GM19438 (cell line): Measurements from ENCODE around the gene RAP2C.

ENCODE experiments used
- ATAC-seq: cut with Tn5 transposase; IDR thresholded peaks from one replicate; pipeline ENCODE4 v1.9.1; 2021; ENCODE audit warnings: low read depth; ENCODE audit not compliant: unreplicated experiment

RAP2C gene

DNA sequence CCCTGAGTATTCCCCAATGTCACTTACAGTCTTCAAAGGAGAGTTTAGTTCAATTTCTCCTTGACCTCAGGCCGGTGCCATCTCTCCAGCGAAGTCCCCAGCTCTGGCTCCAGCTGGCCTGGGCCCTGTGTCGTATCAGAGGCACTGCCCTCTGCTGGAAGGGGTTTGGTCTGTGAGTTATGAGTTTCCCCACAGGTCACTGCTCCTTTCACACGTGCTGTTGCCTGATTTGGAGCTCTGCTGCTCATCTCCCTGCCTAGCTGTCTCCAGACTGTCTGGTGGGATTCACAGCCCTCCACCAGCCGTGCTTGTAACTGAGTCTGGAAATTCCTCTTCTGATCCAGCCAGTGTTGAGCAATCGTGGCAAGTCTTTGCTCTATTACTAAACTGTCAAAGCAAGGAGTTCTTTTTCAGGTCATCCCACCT lies at the start of gene RAP2C:
Gene RAP2C (minus strand): TSS at position 105 of the 426 bp plus-strand sequence. CDS start 2,179 bp downstream, outside the sequence.
- ATAC-seq, result peak; percentile 38

DNA sequence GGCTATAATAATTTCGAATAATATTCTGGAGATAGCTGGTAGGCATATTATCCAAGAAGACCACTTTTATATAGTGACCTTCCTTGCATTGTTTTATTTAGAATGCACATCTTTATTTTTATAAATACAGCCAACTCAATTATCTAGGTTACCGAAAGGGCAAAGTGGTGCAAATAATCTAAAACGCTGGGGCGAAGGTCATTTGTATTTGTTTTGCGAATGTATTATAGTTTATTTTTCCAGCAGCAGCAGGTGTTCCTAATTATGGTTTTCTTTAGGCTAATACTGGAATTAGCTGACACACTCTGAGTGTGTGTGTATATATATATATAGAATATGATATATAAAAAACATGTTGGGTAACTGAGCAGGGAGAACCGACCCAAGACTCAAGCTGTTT lies 48.1 kb upstream of the RAP2C start:
- no peak for ATAC-seq

DNA sequence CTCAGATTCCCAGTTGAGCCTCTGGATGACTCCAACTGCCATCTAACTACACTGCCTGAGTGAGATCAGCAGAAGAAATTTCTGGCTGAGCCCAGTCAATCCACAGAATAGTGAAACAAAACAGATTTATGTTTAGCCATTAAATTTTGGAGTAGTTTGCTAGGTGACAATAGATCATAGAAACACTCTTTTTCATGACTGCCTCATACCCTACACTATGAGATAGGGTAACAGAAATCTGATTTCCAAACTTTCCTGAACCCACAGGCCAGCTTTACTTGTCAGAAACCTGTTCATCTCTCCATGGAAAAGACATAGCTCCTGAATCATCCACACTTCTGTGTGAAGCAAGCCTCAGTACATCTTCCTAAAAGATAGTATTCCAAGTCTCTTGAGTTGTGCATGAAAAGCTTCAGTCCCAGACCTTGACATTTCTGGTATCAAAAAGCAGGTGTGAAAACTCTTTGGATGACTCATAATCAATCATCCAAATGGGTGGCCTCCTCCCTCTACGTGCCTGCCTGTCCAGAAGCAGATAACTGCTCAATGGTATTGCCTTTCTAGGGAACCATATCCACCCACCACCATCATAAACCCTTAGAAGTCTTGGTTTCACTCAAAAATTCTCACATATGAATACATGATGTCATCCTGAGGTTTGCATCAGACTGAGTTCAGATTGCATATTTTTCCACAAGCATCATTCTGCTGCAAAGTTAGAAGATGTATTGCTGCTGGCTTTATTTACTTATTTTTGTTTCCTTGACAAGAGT lies 47.5 kb upstream of the RAP2C start:
- ATAC-seq, result no peak

DNA sequence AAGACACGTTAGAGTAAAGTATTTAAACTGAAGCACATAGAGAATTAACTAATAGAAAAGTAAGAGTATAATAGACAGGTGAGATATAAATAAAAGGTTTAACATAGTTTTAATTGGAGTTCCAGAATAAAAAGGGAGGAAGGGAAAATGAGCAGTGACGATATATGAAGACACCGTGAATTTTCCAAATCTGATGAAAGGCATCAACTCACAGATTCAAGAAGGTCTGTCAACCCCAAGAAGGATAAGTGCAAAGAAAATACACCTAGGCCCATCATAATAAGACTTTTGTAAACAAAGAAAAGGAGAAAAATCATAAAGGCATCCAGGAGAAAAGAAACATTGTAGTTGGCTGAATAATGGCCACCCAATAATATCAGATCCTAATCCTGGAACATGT lies 43.9 kb upstream of the RAP2C start:
- ATAC-seq, result no peak

DNA sequence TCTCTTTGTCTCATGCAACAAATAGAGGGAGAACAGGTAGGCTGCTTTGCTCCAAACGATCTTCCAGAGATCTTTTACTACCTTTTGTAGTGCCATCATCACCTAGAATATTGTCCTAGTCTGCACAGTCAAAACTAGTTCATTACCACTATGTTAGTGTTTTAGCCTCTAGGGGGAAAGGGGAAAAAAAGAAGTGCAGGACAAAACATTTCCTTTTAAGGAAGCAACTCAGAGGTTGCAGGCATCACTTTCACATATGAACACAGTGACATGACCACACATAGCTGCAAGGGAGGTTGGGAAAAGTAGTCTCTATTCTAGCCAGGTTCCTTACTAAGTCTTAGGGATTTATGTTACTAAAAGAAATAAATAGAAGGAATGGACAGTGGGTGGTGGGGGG lies 39.3 kb upstream of the RAP2C start:
- ATAC-seq, result no peak

DNA sequence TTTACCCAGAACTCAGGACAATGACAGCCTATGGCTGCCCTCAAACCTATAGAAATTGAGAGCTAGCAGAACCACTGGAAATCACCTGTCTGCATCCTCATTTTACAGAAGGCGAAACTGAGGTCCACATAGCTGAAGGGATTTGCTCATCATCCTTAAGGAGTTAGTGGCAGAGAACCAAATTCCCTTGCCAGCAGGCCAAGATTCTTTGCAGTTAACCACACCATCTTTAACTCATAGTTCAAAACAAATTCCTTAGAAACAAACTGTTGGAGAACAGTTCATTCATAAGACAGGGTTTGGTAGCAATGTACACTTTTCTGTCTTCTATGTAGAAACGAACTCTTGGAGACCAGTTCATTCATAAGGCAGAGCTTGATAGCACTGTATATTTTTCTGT lies 37.9 kb upstream of the RAP2C start:
- no peak for ATAC-seq

DNA sequence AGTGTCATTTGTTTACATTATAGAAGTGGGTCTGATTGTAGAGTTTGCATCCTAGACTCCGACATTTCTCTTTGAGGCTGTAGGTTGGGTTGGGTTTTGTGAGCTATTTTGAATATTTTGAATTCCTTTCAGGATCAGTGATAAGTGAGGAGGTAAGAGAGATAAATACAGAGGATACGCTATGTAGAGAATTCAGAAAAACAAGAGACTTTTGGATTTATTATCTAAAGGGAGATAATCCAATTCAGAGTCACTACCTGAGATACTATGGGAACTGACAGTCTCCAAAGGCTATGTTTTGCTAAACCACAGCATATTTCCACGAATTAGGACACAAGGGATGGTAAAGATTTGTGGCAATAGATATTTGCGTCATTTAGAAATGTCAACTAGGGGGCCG lies 16.9 kb upstream of the RAP2C start:
- no peak for ATAC-seq

DNA sequence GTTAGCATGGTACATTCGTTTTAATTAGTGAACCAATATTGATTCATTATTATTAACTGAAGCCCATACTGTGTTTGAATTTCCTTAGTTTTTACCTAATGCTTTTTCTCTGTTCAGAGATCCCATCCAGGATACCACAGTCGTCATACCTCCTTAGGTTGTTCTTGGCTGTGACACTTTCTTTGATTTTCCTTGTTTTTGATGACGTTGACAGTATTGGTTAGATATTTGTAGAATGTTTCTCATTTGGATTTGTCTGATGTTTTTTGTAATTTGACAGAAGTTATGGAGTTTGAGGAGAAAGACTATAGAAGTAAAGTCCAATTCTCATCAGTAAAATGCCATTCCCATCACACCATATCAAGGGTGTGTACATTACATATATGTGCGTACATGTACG lies 16.2 kb upstream of the RAP2C start:
- ATAC-seq, result no peak

DNA sequence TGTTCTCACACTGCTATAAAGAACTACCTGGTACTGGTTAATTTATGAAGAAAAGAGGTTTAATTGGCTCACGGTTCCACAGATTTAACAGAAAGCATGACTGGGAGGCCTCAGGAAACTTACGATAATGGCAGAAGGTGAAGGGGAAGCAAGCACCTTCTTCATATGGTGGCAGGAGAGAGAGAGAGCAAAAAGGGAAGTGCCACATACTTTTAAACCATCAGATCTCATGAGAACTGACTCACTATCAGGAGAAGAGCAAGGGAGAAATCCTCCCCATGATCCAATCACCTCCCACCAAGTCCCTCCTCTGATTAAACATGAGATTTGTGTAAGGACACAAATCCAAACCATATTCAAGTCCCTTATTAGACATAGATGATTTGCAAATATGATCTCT lies 12.3 kb upstream of the RAP2C start:
- no peak for ATAC-seq

DNA sequence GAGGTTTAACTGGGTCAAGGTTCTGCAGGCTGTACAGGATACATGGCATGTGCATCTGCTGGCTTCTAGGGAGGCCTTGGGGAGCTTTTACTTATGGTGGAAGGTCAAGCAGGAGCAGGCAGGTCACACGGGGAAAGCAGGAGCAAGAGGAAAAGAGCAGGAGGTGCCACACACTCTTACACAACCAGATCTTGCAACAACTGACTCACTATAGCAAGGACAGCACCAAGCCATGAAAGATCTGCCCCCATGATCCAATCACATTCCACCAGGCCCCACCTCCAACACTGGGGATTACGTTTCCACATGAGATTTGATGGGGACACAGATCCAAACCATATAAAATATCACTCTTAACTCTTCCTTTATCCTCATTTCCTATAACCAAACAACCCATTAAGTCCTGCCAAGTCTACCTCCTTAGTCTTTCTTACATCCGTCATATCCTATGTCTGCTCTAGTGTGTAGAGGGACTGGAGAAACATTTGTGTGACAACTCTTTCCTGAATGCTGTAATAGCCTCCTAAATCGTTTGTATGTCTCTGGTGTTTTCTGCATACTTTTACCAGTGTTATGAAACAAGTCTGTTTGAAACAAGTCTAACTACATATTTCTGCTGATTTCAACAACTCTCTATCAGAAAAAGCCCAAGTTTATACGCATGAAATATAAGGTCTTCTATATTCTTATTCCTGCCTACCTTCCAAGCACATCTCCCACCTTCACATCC lies 8.3 kb upstream of the RAP2C start:
- no peak for ATAC-seq

DNA sequence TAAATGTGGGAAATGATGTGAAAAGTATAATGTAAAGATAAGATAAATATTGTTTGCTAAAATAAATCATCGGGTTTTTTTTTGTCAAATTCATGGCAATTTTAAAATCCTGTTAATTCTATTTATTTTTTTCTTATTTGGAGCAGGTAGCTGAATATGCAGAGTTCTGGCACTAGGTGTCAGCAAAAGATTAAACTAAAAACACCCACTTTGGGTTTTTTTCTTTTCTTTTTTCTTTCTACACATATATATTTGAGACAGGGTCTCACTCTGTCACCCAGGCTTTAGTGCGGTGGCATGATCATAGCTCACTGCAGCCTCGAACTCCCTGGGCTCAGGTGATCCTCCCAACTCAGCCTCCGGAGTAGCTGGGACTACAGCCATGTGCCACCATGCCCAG lies 6.9 kb upstream of the RAP2C start:
- no peak for ATAC-seq

DNA sequence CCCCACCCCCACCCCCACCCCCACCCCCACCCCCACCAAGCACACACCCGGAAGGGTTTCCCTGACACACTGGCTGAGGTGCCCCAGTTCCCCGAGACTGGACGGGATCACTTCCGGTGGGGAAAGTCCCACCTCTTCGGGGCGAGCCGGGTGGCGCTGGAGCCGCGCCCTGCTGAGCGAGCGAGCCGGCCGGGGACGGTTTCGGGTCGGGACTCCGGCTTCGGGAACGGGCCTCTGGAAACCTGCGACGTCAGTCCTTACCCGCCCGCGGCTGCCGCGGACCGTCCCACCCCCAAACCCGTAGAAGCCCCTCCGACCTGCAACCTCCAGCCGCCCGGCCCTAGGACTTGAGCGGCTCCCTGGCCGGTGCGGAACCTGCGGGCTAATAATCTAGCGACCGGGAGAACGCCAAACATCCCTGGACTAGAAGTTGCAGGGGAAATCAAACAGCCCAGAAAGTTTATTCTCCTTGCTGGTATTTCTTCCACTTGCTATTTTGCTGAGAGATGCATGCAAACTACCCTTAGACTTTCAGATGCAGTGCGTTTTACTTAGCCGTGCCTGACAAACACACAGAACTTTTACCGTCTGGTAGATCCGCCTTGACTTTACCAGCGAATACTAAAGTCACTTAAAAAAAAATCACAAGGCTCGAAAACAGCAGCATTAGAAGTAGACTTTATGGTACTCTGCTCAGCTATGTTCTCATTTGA lies 991 bp downstream of the RAP2C start:
- peak; percentile 50 for ATAC-seq

DNA sequence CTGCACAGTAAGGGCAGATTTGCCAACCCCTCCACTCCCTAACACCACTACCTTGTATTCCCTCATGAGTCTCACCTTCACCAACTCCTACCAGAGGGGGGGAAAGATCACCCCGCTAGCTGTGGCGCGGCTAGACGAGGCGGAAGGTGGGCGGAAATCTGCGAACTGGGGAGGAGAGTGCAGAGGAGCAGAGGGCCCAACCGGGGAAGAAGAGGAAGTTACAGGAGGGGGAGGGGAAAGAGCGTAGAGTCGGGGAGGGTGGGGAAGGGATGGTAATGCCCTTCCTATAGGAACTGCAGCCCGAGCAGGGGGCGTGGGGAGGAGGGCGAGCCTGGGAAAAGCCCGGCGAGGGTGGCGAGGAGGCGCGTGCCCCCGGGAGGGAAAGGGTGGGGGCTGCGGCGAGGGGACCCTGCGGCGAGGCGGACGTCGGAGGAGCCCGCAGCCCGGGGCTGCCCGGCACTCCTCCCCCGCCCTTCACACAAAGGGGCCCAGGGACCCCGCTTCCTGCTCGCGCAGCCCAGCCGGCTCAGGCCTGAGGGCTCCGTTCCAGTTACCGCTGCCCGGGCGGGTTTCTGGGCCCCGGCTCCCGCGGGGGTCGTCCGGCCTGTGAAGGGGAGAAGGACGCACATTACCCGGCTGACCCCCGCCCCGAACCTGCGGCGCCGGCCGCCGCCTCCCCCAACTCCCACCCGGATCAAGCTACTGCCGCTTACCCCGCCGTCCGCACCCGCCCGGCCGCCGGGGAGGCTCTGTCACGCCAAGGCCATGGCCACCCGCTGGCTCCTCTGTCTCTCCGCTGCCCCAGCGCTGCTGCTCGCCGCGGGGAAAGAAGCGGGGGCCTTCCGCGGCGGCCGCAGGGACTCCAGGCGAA lies 1.8 kb downstream of the RAP2C start:
- peak; percentile 58 for ATAC-seq

DNA sequence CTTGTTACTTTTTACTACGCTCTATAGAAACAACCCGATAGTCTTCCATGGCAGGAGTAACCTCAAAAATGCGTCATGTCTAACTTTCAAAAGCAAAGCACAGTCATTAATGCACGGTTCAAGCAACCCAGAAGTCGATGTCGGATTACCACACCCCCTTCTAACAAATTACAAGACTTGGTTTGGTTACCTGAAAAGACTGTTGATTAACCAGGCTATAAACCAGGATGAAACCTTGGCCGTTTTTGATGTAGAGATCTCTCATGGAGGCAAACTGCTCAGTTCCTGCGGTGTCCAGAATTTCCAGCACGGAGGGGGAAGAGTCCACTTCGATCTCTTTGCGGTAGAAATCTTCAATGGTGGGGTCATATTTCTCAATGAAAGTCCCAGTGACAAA lies 2.4 kb downstream of the RAP2C start:
- peak; percentile 14 for ATAC-seq

DNA sequence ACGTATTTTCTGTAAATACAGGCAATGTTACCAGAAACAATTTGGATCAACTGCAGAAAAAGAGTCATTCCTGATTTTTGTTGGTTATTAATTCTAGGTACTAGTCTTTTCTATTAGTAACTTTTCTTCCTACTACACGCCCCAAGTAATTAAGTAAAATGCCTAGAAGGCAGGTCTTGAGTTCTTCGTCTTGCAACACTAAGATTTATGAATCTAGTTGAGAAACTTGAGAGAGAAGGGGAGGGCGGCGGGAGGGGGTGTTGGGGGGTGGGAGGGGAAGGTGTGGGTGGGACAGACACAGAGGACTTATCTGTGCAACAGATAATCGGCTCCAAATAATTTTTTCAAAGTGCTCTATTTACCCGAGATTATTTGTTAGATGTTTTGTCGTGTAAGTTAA lies 3.0 kb downstream of the RAP2C start:
- no peak for ATAC-seq

DNA sequence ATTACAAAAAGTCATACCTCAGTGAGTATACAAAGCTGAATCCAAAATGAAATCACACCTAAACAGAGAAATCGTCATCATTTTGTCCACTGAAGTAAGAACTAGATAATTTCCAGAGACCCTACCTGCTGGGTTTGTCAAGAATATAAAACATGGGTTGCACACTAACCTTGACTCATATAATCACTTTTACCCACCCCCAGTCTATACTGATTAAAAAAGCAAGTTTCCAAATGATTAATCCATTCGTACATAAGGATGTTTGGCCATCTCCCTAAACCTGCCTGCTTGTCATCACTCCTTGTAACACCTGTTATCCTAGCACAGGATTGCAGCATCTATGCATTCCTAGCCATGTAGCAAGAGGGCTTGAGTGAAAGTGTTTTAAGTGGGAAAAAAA lies 4.7 kb downstream of the RAP2C start:
- no peak for ATAC-seq

DNA sequence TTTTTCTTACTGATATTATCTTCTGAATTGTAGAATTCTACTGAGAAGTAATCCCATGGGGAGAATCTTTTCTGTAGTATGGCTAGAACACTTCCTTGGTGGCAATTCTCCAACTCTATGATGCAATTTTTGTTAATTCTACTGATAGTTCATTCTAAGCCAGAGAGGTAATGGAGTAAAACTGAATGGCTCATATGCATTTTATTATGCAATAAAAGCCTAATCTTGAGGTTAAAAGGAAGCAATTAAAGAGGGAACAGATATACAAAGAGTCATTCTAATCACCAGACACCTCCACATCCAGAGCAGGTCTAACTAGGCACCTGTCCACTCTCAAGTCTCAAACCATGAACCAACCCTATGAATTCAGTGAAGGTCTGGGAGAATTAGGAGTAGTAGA lies 9.7 kb downstream of the RAP2C start:
- no peak for ATAC-seq

DNA sequence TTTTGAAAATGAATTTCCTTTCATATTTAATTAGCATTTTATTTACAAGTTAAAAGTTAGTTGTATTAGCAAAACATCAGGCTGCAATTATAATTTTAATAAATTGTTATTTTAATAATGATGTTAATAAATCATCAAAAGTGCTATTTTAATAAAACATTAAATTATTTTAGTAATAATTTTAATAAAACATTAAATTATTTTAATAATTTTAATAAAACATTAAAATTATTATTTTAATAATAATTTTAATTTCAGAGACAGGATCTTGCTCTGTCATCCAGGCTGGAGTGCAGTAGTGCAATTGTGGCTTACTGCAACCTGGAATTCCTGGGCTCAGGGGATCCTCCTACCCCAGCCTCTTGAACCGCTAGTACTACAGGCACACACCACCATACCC lies 10.8 kb downstream of the RAP2C start:
- no peak for ATAC-seq

DNA sequence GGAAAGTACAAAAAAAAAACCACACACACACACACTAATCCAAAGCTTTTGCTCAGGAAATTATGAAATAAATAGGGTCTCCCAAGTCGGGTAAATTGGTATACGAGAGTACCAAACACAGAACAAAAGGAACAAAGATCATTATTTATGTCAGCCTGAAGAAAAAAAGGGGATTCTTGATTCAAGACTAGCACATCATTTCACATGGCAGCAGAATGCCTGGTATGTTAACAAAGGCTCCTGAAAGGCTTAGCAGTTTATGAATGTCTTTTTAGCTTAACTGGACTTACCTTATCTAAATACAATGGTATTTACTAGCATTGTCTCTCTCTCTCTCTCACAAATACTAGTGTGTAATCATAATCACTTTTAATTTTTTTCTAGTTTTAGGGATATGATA lies 11.3 kb downstream of the RAP2C start:
- ATAC-seq, result no peak

DNA sequence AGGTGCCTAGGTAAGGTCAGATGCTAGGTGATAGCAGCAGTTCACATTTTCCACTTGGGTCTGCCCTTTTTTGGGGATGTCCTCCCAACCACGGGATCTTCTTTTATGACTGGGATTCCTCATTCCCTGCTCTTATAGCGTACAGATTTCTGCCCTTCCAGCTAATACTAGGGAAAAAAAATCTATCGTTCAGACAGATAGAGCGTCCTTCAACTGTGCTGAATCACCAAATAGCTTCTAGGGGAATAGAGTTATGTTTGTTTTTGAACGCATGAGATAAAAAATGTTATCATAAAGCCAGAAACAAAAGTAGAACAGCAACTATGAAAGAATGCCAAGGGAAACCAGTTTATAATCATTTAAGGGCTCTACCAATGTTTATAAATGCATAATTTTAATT lies 13.0 kb downstream of the RAP2C start:
- ATAC-seq, result no peak

DNA sequence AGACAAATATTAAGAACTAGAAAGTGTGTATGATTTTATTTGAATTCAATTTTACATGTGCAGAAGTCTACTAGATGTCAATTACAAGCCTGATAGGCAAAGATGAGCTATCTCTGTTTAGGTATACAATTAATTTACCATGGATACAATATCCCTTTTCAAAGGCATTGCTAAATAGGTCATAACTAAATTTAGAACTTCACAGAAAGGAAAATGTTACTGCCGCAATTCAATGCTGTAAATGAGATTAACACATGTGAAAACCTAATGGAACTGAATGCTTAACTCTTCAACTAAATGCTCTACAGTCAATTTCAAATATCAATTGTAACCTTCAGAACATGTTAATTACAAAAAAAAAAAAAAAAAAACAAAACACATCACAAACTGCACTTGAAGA lies 14.6 kb downstream of the RAP2C start:
- no peak for ATAC-seq
